T-helper 2 cell (primary cell): ENCODE data around the gene CD300A.
"Not testable (repeated sequence)": the region's sequence is repeated elsewhere in the genome, so short reads cannot be mapped to it uniquely, and the experiment has no call there.

Experiments
- DNase-seq, 5 experiments: peaks; one replicate each; pipeline versions ENCODE4 v3.0.0 to v3.0.0-alpha.2; 2012 to 2022

Gene CD300A

DNA sequence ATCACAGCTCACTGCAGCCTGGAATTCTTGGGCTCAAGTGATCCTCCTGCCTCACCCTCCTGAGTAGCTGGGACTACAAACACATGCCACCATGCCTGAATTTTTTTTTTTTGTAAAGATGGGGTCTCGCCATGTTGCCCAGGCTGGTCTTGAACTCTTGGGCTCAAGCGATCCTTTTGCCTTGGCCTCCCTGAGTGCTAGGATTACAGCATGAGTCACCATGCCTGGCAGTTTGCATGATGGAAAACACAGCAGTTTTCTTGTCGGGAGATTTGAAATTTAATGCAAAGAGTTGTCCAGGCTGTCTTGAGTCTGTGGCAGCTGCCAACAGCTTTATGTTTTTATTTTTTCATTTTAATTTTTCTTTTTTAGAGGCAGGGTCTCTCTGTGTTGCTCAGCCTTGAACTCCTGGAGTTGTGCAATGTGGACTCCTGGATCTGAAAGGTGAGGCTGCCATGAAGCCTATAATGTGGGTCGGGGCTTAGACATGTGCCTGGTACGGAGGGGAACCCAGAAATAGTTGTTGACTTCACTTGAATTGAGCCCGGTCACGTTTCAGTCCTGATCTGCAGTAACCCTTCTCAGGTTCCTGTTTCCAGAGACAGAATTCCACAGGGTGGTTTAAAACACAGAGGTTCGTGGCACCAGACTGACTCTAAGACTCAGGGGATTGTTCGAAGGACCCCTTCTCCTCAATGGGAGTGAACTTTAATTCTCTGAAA, 18.7 kb downstream of the CD300A start:
- DNase-seq: no peak

DNA sequence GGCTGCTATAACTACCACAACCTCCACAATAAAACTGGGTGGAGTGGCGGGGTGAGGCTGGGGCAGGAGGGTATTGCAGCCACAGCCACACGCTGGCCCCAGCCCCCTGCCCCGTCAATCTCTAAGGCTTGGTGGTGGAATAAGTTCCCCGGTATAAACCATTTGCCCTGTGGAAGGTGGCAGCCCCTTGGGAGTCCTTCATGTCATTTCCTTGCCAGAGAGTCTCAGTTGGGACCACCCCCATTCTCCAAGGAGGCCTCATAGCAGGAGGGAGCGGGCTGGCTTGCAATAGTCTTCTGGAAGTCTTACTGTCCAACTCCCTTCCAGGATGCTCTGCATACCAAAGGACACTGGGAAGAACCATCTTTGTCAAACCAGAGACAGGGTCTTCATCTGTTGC, 19.4 kb downstream of the CD300A start:
- DNase-seq: no peak

DNA sequence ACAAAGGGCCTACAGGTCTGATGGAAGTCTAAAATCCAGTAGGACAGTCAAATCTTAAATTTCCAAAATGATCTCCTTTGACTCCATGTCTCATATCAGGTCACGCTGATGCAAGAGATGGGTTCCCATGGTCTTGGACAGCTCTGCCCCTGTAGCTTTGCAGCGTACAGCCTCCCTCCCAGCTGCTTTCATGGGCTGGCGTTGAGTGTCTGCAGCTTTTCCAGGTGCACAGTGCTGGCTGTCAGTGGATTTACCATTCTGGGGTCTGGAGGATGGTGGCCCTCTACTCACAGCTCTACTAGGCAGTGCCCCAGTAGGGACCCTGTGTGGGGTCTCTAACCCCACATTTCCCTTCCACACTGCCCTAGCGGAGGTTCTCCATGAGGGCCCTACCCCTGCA, 21.8 kb downstream of the CD300A start:
- not testable (repeated sequence) for DNase-seq

DNA sequence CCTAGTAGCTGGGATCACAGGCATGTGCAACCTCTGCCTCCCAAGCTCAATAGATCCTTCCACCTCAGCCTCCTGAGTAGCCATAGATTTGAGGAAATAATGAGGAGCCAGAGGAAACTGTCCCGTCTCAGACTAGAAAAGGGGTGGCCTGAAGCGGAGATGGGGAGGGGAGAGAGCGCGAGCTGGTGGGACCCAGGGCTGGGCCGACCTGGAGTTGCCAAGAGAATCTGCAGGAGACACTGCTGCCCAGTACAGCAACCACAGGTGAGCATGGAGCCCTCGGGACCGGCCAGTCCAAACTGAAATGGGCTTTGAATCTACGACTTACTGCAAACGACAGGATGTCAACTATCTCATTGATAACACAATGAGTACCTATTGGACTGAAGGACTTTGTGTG, 24.3 kb downstream of the CD300A start:
- DNase-seq: no peak

DNA sequence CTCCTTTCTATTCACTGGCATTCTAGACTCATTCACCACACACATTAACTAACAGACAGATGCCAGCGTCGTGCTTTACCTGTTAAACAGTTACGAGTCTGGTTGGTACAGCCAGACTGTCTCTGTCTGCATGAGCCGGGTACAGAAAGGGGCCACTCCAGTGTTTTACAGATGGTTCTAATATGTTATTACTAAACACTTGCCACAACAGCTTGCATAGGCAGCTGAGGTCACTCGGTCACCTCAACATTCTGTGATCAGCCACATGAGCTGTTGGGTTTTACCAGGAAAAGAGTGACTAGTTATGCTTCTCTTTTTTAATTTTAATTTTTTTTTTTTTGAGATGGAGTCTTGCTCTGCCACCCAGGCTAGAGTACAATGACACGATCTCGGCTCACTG, 25.2 kb downstream of the CD300A start:
- DNase-seq: no peak

DNA sequence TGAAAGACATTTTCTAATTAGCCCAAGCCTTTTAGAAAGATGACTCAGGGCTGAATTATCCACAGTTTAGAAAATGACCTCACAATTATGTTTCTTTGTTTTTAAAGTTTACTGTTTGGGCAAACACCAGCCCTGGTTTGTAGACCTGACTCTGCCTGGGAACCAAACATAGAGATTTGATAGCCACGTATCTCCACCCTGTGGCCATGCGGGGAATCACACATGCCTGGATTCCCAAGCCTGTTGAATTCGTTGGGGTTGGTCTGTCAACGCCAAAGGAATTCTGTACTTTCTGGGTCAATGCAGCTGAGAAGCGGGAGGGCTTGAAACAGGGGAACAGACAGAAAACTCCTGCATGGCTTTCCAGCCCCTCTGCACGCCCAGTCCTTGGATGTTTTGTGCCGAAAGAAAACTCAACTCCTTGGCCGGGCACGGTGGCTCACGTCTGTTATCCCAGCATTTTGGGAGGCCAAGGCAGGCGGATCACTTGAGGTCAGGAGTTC, 26.9 kb downstream of the CD300A start:
- DNase-seq: peak in 4 of 5 experiments; percentile 49 to 65 (median 54)

DNA sequence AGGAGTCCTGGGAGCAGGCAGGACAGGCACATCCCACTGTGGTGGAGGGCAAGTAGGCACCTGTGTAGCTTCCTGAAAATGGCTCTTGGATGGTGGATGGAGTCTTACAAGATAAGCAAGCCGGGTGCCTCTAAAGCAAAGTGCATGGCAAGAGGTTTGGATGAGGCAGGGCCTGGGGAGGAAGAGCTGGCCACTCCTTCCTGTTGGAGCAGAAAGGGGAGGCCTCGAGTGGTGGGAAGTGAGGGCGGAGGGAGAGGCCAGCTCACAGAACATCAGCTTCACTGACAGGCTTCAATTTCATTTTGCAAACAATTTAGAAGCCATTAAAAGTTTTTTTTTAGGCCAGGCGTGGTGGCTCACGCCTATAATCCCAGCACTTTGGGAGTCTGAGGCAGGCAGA, 31.0 kb downstream of the CD300A start:
- DNase-seq: no peak

DNA sequence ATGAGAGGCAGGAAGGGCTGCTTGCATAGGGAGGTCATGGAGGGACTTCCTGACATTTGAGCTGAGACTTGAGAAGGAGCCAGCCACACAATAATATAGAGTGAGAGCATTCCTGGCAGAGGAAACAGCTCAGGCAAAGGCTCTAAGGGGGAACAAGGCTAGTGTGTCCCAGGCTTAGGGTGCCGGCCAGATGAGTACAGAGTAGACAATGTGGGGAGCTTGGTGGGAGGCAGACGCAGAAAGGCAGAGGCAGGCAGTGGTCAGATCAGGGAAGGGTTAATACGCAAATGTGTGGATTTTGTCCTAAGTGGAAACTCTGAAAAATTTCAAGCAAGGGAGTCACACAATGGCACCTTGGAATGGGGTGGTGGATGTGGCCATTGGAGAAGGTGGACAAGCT, 33.6 kb downstream of the CD300A start:
- no peak for DNase-seq

DNA sequence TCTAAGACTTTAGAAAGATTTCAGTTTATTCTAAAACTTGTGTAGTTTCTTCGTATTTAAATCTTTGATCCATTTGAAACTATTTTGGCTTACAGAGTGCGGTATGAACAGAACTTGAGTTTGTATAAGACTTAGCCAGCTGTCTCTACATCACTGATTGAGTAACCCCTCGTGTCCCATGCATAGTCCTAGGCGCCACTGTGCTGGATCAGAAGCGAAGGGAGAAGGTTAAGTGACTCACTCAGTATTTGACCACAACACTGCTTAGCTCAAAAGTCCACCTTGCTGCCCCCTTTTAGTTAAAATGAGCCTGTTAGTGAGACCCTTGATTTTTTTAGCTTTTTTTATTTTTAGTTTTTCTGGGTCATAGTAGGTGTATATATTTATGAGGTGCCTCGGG, 36.4 kb downstream of the CD300A start:
- DNase-seq: no peak

DNA sequence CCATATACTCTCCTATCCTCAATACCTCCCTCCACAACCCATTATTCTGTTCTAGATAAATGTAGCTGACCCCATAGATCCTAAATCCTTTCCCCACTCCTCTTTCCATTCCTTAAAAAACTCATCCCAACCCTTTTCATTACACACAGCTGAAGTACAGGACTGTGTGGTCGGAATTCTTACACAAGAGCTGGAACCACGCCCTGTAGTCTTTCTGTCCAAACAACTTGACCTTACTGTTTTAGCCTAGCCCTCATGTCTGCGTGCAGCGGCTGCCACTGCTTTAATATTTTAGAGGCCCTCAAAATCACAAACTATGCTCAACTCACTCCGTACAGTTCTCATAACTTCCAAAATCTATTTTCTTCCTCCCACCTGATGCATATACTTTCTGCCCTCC, 37.5 kb downstream of the CD300A start:
- DNase-seq: not testable (repeated sequence)

DNA sequence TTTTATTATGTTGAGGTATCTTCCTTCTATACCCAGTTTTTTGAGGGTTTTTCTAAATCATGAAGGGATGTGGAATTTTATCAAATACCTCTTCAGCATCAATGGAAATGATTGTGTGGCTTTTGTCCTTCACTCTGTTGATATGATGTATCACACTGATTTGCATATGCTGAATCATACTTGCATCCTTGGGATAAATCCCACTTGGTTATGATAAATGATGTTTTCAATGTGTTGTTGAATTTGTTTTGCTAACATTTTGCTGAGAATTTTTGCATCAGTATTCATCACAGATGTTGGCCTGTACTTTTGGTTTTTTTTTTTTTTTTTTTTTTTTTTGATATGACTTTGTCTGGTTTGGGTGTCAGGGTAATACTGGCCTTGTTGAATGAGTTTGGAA, 41.7 kb downstream of the CD300A start:
- DNase-seq: no peak

DNA sequence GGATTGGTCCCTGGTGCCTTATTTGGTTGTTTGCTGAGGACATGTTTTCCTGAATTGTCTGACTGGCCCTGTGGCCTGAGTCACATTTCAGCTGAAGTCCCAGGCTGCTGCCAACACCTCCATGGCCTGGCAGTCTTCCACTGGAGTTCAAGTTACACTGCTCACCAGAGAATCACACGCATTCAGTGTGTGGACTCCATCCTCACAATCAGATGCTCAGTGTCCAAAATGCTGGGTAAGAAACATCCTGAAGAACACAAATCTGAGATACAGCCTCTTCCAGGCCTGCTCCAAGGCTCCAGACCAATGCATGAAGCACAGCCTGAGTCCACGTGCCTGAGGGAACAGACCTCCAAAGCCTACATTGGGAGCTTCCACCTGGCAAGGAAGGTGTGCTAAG, 45.6 kb downstream of the CD300A start:
- no peak for DNase-seq

DNA sequence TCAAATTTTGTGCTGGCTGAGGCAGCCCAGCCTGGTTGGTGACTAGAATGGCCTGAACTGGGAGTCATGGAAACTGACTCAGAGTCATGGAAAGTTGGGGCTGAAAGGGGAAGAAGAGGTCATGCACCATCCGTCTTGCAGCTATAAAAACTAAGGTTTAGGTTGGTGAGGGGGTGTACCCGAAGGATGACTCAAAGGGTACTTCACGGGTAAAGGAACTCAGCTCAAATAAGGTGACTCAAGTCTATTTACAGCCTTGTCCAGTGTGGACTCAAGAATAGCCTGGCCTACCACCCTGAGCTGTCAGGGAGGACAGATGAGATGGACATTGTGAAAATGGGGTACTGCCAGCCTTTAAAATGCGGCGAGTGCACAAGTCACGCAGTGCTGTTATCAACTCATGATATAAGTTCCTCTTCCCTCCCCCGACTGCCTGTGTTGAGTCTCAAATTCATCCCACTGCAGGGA, 46.2 kb downstream of the CD300A start:
- DNase-seq: no peak

DNA sequence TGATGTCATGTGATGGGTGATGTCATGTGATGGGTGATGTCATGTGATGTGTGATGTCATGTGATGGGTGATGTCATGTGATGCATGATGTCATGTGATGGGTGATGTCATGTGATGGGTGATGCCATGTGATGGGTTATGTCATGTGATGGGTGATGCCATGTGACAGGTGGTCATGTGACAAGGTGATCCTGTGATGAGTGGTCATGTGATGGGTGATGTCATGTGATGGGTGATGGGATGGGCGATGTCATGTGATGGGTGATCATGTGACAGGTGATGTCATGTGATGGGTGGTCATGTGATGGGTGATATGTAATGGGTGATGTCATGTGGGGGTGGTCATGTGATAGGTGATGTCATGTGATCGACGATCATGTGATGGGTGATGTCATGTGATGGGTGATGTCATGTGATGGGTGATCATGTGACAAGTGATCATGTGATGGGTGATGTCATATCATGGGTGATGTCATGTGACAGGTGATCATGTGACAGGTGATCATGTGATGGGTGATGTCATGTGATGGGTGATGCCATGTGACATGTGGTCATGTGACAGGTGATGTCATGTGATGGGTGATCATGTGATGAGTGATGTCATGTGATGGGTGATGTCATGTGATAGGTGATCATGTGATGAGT, 47.7 kb downstream of the CD300A start:
- peak in 3 of 5 experiments; percentile 39 to 72 (median 44) for DNase-seq

DNA sequence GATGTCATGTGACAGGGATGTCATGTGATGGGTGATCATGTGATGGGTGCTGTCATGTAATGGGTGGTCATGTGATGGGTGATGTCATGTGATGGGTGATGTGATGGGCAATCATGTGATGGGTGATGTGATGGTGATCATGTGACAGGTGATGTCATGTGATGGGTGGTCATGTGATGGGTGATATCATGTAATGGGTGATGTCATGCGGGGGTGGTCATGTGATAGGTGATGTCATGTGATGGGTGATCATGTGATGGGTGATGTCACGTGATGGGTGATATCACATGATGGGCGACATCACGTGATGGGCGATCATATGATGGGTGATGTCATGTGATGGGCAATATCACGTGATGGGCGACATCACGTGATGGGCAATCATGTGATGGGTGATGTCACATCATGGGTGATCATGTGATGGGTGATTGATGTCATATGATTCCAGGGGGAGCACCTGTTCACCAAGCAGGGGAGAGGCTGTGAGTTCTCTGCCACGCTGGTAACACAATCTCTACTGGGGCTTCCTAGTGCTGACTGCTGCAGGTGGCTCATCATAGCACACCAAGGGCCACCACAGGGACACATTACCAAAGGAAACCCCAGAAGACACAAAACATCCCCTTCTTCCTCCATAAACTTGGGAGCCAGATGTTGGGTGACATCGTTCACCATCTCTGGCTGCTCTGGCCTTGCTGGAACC, 48.3 kb downstream of the CD300A start:
- no peak for DNase-seq

DNA sequence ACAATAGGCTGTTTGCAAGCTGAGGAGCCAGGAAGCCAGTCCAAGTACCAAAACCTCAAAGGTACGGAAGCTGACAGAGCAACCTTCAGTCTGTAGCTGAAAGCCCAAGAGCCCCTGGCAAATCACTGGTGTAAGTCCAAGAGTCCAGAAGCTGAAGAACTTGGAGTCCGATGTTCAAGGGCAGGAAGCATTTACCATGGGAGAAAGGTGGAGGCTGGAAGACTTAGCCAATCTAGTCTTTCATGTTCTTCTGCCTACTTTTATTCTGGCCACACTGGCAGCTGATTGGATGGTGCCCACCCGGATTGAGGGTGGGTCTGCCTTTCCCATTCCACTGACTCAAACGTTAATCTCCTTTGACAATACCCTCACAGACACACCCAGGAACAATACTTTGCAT, 49.5 kb downstream of the CD300A start:
- DNase-seq: no peak

DNA sequence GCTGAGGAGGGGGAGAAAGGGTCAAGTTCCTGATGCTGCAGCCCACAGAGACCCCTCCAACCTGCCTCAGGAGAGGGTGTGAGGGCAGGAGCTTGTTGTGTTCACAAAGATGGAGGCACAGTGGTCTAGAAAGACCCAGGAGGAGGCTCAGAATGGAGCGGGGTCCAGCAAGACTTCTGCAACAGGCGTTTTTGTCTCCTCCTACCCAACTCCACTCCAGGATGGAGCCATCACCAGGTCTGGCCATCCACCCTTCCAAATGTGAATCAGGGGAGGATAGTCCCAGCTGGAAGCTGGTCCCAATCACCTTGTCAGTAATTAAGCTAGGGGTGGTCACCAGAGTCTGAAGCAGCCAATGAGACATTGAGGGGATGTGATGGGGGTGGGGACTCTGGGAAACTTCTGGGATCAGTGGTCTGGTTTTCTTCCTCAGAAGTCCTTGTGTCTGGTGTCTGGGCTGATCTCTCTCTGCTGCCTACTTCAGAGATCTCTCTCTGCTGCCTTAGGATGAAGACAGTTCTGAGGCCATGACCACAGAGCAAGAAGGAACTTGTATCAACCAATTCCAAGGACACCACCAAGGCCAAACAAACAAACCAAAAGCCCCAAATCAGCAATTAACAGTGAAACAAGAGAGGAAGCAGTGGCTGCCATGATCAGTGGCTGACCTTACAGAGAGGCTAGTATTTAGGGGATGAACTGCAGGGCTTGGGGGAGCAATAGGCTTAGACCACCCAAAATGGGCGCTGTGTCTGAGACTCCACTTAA, 50.3 kb downstream of the CD300A start:
- no peak for DNase-seq

DNA sequence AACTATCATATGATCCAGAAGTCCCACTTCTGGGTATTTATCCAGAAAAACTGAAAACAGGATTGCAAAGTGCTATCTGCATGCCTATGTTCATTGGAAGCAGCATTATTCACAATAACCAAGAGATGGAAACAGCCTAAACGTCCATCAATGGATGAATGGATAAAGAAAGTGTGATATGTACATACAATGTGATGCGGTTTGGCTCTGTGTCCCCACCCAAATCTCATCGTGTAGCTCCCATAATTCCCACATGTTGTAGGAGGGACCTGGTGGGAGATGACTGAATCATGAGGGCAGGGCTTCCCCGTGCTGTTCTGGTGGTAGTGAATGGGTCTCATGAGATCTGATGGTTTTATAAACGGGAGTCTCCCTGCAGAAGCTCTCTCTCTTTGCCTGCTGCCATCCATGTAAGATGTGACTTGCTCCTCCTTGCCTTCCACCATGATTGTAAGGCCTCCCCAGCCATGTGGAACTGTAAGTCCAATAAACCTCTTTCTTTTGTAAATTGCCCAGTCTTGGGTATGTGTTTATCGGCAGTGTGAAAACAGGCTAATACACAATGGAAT, 52.1 kb downstream of the CD300A start:
- DNase-seq: not testable (repeated sequence)

DNA sequence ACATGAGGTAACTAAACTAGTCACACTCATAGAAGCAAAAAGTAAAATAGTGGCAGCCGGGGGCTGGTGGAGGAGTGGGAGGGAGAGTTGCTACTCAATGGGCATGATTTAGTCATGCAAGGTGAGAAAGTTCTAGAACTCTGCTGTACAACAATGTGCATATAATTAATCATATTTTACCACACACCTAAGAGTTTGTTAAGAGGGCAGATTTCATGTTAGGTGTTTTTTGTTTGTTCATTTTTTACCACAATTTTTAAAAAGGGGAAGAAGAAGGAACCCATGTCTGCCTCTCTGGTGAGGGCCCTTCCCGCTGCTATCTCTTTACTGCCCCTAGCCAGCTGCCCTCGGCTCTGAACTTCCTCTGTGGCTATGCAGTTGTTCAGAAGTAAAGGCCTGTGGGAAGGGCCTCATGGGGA, 53.6 kb downstream of the CD300A start:
- DNase-seq: no peak

DNA sequence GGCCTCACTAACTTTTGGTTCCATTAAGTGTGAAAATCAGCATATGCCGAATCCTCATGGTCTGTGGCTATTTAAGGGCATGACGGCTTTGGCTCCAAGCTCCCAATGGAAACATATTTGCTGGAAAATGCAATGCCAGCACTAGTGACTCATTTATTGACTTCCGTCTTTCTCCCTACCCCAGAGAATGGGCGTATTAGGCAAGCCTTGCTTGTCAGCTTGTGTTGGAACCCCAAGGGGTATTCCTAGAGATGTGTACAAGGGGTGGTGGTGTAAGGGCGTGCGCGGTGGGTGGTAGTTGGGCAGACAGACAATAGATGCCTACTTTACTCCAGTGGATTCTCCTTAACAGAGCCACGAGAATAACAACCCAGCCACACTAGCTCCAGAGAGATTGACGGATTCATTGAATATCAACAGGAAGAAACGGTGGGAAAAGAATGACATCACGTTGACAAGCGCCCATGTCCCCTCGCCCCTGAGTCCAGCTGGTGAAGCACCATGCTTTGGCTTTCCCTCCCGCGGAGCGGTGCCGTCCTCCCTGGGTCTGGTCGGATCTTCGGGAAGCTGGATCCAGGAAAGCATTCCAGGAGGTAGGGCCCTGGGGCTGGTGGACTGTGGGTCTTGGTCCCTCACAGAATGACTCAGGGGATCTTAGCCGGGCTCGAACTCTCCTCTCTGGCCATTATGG, 54.5 kb downstream of the CD300A start:
- no peak for DNase-seq

DNA sequence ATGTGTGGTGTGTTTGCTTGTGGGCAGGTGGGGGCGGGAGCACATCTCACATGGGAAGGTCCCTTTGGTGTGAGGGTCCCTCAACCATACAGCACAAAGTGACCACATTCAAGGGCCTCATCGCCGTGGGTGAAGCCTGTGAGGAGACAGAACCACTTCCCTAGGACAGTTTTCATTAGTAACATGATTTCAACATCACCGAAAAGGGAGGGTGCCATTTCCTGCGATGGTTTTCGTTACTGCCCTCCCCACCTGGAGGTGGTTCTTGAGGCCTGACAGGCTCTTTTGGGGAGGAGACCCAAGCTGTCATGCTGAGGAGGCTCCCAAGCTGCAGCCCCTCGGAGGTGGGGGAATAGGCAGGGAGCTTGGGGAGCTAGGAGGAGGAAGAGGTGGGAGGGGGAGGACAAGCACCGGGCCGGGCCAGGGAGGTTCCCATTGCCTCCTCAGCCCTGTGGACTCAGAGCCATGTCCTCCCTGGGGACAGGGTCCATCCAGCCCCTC, 55.3 kb downstream of the CD300A start:
- DNase-seq: no peak
